GM21529 (cell line): ENCODE data around the gene PPIL3.

Source experiments
- ATAC-seq: cut with Tn5 transposase; IDR thresholded peaks from one replicate; pipeline ENCODE4 v1.9.1; 2021; ENCODE audit not compliant: unreplicated experiment

PPIL3 gene

DNA sequence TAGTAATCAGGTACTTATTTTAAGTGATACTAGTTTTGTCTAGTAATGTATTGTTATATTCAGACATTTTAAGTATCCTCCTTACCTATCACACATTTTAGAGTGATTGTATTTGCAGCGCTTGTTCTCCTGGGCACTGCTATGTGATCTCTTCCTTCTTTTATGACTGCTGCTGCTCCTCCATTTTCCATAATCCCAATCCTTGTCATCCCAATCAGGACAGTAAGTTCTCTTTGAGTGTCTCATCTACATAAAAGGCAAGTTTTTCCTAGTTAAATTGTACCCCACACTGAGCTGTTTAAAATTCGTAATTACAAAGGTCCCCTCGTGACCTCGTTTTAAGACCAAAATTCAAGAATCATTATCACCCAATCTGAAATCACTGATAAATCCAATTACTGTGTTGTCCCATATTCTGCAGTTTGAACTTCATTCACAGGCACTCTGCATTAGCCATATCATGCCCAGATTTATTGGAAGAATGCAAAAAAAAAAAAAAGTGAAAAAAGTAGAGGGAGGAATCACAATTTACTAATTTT is 27.2 kb downstream of the PPIL3 start:
- ATAC-seq, result no peak

DNA sequence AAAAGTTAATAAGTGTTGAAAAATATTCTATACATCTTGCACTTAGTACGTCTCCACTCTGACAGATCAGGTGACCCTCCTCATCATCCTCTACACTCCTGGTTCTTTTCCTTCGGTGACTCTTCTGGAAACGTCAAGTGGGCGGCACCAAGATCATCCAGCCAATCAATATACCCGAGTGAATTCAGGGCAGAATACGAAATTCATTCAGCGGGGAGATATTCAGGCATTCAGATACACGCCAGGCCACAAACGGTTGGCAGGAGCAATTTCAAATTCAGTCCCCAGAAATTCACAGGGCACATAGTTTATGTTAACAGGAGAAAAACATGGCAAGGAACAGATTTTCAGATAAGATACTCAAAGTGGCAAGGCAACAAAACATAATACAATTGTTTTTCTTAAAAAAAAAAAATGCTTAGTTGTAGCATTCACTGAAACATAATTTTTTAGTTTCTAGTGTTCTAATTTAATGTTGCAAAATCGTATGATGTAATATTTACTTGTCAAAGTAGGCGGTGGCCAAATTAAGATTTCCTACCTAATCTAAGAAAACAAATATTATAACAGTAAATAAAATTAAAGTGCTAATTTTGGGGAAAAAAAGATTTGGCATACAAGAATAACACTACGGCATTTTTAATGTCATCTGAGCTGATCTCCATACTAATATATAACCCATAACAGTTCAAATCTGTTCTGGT is 28.6 kb downstream of the PPIL3 start:
- ATAC-seq, result no peak

- ATAC-seq, result no peak
These were observed 32.1 kb downstream of the PPIL3 start for GRCh38 chr2:200856806-200857205.

- no peak for ATAC-seq
These were observed 36.3 kb downstream of the PPIL3 start for GRCh38 chr2:200852605-200853004.

- ATAC-seq, result no peak
These were observed 37.3 kb downstream of the PPIL3 start for GRCh38 chr2:200851398-200852248.

GRCh38 chr2:200850512-200851256 is 38.2 kb downstream of the PPIL3 start:
- ATAC-seq, result no peak

GRCh38 chr2:200847939-200848338 is 40.9 kb downstream of the PPIL3 start:
- no peak for ATAC-seq

DNA sequence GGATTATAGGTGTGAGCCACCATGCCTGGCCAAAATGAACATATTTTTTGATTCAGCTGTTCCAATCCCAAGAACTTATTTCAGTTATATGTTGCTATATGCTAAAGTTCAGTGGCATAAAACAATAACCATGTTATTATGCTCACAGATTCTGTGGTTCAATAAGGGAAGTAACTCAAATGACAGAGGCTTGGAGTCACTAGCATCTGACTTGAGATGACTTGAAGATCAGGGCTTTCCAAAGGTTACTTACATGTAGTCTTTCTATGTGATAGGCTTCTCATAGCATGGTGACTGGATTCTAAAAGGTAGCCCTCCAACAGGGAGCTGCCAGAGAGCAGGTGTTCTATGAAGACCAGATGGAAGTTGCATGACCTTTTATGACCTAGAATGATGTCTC is 41.6 kb downstream of the PPIL3 start:
- no peak for ATAC-seq

- ATAC-seq, result no peak
These were observed 43.1 kb downstream of the PPIL3 start for GRCh38 chr2:200845669-200846325.

- no peak for ATAC-seq
These were observed 43.7 kb downstream of the PPIL3 start for GRCh38 chr2:200845194-200845593.

DNA sequence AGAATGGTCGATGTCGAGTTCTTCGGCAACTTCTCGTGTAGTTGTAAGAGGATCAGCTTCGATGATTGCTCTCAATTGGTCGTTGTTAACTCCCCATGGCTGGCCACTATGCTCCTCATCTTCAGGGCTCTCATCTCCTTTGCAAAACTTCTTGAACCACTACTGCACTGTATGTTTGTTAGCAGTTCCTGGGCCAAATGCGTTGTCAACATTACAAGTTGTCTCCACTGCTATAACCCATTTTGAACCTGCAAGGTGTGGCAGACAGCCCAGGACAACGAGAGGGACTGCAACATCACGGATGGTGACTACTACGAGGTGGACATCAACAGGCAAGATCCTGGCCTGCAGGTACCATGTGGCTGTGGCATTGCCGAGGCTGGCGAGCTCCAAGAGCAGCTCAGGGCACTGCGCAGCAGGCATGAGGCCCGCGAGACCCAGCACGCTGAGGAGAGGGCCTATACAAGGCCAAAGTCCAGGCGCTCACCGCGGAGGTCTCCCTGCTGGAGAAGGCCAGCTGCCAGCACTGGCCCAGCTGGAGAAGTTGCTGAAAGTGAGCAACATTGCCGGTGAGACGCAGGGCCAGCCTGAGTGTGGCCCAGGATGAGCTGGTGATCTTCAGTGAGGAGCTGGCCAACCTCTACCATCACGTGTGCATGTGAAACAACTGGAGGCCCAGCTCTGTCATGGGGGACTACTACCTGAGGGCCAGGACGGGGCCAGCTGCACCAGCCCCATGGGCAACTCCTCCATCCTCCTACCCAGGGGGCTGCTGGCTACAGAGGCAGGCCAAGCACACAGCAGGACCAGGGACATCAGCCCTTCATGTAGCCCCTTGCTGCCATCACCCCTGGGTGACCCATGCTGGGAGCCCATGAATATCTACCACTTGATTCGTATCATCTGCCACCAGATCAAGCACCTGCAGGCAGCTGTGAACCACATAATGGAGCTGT is 44.6 kb downstream of the PPIL3 start:
- ATAC-seq, result no peak

DNA sequence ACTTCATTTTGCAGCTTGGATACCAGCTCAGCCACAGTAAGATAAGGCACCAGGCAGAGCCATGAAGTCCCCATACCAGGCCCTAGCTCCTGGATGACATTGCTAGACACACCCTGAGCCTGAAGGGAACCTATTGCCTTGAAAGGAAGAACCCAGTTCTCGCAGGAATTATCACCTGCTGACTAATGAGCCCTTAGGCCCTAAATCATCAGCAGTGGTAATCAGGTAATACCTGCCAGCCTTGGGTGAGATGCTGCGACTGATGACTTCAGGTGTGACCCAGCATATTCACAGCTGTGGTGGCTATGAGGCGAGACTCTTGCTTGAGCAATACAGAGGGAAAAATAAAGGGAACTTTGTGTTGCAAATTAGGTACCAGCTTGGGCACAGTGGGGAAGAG is 49.4 kb downstream of the PPIL3 start:
- ATAC-seq, result no peak

DNA sequence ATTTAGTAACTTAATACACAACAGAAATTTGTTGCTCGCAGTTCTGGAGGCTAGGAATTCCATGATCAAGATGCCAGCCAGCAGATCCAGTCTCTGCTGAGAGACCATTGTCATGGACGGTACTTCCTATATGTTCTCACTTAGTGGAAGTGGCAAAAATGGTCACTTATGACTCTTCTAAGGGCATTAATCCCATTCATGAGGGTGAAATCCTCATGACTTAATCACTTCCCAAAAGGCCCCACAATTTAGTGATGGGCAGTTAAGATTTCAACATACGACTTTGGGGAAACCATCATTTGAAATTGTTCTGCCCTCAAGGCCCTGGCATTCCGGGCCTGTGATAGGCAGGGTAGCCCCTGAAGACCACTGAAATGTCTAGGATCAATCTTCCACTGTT is 54.2 kb downstream of the PPIL3 start:
- ATAC-seq, result no peak

- ATAC-seq, result no peak
These were observed 59.6 kb downstream of the PPIL3 start for GRCh38 chr2:200829258-200829655.

DNA sequence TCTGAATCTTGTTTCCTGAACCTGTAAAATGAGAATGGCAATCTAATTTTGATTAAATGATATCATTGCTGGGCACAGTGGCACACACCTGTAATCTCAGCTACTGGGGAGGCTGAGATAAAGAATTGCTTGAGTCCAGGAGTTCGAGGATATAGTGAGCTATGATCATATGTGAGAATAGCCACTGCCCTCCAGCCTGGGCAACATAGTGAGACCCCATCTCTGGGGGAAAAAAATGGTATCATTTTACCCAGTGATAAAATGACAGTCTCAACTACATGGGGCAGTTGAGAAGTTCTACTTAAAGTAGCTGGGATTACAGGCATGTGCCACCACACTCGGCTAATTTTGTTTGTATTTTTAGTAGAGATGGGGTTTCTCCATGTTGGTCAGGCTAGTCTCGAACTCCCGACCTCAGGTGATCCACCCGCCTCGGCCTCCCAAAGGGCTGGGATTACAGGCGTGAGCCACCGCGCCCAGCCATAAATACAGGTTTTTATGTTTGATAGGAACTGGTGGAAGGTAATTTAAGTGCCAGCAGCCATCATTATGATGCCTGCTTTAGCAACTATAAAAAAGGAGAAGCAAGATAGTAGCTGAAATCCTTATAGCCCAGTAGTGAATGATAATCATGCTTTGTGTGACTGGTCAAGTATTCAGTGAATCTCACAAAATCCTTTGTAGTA is 60.2 kb downstream of the PPIL3 start:
- ATAC-seq, result no peak

DNA sequence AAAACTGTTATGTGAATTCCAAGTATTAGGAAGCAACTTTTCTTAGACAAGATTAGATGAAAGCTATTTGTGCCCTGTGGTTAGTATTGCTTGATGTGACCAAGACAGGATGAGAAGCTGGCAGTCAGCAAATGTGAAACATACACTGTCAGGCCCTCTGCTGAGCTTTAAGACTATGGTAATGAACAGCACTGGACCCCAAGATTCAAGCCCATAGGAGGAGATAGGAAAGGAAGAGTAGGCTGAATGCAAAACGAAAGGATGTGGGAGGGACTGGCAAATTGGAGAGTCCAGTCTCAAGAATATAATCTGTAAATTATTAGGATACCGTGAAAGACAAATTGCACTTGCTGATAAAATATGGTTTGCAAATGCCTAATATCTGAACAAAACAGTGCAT is 60.8 kb downstream of the PPIL3 start:
- ATAC-seq, result no peak

- ATAC-seq, result no peak
These were observed 67.1 kb downstream of the PPIL3 start for GRCh38 chr2:200821686-200822245.
